Amniotic stem cell (primary cell): Measurements from ENCODE around the gene ADRA2B.
"Not testable (repeated sequence)": the region's sequence is repeated elsewhere in the genome, so short reads cannot be mapped to it uniquely, and the experiment has no call there.

Experiments used
- DNase-seq: peaks from one replicate; lab custom pipeline; 2025; lab: John Stamatoyannopoulos, UW

ADRA2B gene

DNA sequence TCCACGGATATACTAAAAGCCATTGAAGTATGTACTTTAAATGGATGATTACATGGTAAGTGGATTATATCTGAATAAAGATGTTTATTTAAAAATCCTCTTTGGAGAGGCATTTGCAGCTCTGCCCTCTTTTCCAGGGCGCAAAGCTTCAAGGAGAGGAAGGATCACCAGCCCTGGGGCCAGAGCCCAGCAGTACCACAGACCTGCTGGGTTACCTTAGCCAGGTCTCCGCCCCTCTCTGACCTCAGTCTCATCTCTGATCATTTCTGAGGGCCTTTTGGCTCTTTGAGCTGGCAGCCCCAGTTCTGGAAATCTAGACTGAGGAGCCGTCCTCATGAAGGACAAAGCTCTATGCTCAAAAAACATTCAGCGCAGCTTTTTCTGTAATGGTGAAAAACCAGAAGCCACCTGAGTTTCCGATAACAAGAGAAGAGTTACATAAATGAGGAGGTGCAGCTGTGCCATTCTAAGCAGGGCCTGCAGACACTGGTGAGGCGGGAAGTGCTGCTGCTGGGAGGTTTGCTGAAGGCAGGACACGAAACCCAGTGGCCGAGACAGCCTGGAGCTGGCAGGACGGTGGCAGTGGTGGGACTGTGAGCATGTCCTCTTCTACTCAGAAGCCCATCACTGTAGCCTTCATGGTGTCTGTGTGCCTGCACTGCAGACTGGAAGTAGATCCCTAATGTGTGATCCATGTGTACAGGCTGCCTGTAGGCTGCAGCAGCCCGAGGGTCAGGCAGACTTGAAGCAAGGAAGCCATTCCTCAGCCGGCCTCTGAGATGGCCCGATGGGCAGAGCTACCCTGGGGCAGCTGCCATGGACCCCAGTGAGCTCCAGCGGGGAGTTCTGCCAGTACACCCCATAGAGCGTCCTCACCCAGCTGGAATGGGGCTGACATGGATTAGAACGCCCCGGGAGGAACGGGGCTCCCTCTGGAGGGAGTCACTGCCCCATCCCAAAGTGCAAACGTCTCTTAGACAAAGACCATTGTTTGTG is 27.7 kb downstream of the ADRA2B start:
- no peak for DNase-seq

- DNase-seq: no peak
Measured at GRCh38 chr2:96087130-96087529, 29.2 kb downstream of the ADRA2B start.

DNA sequence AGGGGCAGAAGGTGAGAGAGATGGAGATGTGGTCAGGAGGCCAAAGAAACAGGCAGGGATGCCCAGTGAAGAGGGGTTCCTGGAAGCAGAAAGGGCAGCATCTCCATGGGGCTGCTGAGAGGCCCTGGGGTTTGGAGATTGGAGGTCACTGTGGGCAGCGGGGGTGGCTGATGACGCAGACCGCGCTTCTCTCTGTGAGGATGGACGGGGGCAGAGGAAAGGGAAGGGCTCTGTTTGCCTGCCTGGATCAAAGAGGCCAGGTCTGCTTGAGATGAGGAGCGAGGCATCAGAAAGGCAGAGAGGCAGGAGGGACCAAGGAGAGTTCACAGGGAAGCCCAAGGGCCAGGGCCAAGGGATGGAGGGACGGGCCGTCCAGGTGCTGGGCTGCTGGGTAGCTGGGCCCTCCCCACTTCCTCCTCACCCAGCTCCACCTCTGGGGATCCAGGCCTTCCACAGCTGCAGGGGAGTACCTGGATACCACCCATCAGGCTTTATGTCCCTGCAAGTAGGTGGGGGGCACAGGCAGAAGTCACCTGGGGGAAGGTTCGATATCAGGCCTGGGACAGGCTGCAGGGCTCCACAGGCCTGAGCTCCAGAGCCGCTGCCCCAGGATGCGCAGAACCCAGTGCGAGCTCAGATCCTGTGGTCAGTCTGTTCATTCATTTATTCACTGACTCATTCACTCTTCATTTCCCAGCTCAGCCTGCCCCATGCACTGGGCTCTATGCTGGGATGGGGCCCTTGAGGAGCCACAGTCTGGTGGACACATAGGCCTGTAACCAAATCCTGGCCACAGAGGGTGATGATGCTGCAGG is 30.6 kb downstream of the ADRA2B start:
- DNase-seq: no peak

GRCh38 chr2:96084858-96085518 is 31.4 kb downstream of the ADRA2B start:
- not testable (repeated sequence) for DNase-seq

- no peak for DNase-seq
Measured at GRCh38 chr2:96083989-96084857, 32.1 kb downstream of the ADRA2B start.

DNA sequence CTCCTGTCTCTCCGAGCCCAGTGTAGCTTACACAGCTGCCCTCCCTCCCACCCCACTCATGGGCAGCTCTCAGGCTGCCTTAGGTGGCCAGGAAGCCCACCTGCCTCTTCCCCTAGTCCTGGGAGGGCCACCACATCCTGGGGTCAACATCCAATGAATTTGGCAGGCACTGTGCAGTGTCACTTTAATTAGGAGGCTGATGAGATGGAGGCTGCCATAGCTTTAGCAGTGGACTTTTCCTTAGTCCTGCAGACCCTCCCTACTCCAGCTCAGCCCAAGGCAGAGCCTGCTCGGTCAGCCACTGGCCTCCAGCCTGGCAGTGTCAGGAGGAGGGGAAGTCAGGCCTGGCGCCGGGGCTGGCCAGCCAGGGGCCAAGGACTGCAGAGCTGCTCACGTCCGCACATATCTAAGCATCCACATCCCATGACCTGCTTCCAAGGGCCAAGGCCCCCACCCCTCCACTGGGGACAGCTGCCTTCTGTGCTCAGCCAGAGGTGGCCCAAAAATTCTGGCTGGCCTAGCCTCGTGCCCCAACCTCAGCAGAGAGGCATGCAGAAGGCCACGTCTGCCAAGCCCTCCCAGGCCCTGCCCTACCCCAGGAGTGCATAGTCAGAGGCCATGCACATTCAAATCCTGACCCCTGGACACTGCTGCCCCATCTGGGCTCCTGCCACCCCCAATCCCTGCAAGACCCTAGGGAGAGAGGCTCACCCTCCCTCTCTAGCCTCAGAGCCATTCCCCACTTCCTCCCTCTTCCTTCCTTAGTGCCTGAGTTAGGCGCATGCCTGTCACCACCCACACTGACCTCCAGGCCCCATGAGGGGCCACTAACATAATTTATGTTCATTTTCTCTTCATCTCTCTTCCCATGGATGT is 33.1 kb downstream of the ADRA2B start:
- no peak for DNase-seq

DNA sequence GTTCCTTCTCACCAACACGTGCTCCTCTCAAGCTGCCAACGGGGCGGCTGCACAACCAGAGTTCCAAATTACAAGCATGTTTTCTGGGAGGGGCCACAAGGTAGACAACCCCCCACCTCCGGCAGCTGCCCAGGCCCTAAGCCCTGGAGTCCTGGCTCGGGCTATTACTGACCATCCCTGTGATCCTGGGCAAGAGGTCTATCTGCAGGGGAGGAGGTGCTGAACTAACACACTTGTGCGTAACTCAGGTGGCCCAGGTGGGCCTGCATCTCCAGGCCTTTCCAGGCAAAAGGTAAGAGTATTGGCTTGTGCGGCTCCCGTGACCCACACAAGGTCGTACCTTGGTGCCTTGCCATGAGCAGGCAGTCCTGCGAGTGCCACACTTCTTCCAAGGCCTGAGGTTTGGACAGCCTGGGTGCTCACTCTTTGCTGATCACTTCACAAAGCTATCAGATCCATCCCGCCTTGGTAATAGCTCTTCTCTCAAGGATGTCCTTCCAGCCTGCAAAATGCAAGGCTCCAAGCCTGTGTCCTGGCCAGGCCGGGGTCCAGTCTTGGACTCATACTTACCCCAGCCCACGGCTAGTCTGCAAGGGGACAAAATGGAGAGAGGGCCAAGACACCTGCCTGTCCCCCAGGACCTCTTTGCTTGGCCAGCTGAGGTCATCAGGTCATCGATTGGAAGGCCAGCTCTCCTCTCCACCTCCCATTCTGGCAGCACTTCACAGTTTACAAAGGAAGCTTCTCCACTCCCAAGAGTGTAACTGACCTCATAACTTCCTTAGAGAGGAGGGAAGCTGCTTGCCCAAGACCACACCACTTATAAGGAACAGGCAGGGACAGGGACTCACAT is 33.9 kb downstream of the ADRA2B start:
- DNase-seq: no peak

DNA sequence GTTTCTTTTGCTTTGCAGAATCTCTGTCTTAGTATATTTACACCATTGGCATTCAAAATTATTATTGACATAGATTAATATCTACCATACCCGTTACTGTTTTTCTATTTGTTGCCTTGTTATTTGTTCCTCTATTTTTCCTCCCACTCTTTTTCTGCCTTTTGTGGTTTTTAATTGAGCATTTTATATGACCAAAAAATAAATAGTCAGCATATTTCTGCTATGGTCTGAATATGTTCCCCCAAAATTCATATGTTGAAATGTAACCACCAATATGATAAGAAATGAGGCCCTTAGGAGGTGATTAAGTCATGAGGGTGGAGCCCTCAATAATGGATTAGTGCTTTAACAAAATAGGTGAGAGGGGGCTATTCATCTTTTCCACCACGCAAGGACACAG is 35.3 kb downstream of the ADRA2B start:
- DNase-seq: no peak

GRCh38 chr2:96075199-96075771 is 41.1 kb downstream of the ADRA2B start:
- DNase-seq: no peak

DNA sequence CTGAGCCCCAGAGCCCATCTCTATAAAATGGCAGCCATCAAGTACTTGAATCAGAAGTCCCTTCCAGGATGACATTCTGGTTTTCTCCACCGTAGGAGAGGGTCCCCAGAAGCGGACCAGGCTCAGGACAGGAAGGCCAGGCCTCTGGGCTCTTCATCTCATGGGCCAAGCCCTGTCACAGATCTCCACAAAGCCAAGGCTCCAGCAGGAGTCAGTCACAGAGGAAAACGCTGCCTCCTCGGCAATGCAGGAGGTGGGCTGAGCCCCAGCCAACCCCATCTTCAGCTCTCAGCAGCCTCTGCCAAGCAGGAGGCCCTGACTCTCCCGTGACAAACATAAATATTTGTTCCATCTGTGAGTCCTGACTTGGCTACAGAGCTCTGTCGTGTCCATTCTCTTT is 42.2 kb downstream of the ADRA2B start:
- DNase-seq: no peak

GRCh38 chr2:96073170-96073775 is 43.1 kb downstream of the ADRA2B start:
- DNase-seq: no peak

GRCh38 chr2:96072746-96073145 is 43.6 kb downstream of the ADRA2B start:
- no peak for DNase-seq

DNA sequence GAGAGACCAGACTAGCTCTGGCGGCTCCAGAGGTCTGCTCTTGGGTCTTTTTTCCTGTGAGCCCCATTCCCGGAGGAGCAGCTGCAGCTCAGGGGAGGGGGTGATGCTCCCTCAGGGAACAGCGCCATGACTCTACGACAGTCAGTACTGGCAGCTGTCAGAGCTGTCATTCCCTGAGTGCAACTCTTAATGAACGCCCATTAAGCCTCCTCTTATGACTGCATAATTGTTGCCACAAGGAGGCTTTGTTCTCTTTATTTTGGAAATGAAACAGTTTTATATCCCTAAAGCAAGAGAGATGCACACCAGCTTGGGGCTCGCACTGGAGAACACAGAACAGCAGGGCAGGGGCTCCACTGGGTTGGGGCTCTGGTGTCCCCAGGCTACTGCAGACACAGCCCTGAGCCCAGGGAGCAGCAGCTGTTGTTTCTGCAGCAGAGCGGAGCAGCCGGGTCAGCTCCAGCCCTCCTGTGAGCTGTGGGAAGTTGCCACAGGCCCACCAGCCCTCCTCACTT is 44.3 kb downstream of the ADRA2B start:
- DNase-seq: not testable (repeated sequence)

- DNase-seq: not testable (repeated sequence)
Measured at GRCh38 chr2:96071087-96071976, 45.0 kb downstream of the ADRA2B start.

GRCh38 chr2:96070351-96070750 is 46.0 kb downstream of the ADRA2B start:
- DNase-seq: not testable (repeated sequence)

- not testable (repeated sequence) for DNase-seq
Measured at GRCh38 chr2:96069878-96070277, 46.5 kb downstream of the ADRA2B start.

GRCh38 chr2:96067902-96068581 is 48.3 kb downstream of the ADRA2B start:
- not testable (repeated sequence) for DNase-seq
